Smooth muscle cell of the coronary artery (primary cell): ENCODE results near the gene RELL1. TPM values are rescaled to one million over a fixed set of nuclear protein-coding genes. Genes with fewer than 3 reads are reported as not detected.

Source experiments
- total RNA-seq: library from RNA; depleted of rRNA; stranded (reverse); fragments of >200 nt; gene quantifications from 2 replicates; pipeline ENCODE4 v1.2.3, GENCODE V29; 2014; ENCODE audit warnings: low replicate concordance

The RELL1 gene
- 66.1 and 80.5 TPM in 2 replicates for total RNA-seq

DNA sequence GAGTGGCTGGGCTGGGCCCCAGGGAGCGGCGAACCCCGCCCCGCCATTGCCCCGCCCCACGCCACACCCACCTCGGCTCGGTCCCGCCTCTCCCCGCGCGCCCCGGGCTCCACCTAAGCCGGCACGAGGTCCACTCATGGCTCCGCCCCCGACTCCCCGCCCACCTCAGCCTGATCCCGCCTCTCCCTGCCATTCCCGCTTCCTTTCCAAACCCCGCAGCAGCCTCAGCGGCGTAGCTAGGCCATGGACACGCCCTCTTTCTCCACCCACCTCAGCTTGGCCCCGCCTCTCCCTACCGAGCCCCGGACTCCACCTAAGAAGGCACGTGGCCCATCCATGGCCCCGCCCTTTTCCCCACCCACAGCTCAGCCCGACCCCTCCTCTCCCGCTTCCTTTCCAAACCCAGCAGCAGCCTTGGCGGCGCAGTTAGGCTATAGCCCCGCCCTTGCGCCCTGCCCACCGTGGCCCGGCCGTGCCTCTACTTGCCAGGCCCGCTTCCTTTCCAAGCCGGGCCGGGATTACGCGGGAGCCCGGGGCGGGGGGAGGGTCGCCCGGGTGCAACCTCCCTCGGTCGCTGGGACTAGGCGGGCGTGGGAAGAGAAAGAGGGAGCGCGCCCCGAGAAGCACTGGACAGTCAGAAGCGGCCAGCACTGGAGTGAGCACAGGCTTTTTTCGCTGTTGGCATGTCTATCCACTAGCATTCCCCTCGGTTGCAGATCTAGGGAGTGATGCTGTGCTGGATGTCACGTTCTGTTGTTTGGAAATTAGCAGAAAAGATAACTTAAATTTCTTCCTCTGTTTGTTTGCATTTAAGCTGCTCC is at the start of gene RELL1:
Gene RELL1 (minus strand): TSS at position 4 of the 821 bp plus-strand sequence. CDS start 89 bp downstream, outside the sequence.

Other genes starting within 250 kb of the RELL1 start
- gene PGM2, start 140.3 kb upstream of the RELL1 start, total RNA-seq: 8.0 and 21.1 TPM in 2 replicates
- 15.0 and 84.0 TPM in 2 replicates for gene TBC1D1, start 204.7 kb upstream of the RELL1 start, total RNA-seq